GM23248 (cell line): Measurements from ENCODE around the gene FOLR1. TPM values are rescaled to one million over a fixed set of nuclear protein-coding genes. Genes with fewer than 3 reads are reported as not detected.

Source experiments
- DNase-seq: peaks from one replicate; pipeline ENCODE4 v3.0.0-alpha.2; 2015
- H2AFZ ChIP-seq: fragments of 200-600 bp; sonication (generic); 2 replicates; pipeline ENCODE4 v1.6.1; 2016; ENCODE audit warnings: antibody characterized with exemption
- H3F3A ChIP-seq: fragments of 200-600 bp; sonication (generic); 2 replicates; pipeline ENCODE4 v1.6.1; 2016; ENCODE audit warnings: mild to moderate bottlenecking, antibody characterized with exemption, mixed run types; ENCODE audit not compliant: insufficient read depth
- H3K27ac ChIP-seq: fragments of 200-600 bp; sonication (generic); 2 replicates; pipeline ENCODE4 v1.5.1; 2016; ENCODE audit warnings: mild to moderate bottlenecking
- H3K27me3 ChIP-seq: fragments of 200-600 bp; sonication (generic); replicated peaks from 2 replicates; pipeline ENCODE4 v1.6.1; 2016; ENCODE audit warnings: mild to moderate bottlenecking; ENCODE audit not compliant: insufficient read depth
- H3K36me3 ChIP-seq: fragments of 200-600 bp; sonication (generic); 2 replicates; pipeline ENCODE4 v1.6.1; 2016; ENCODE audit warnings: low read depth, mild to moderate bottlenecking
- H3K4me1 ChIP-seq: fragments of 200-600 bp; sonication (generic); 2 replicates; pipeline ENCODE4 v1.6.1; 2016; ENCODE audit warnings: mild to moderate bottlenecking; ENCODE audit not compliant: insufficient read depth
- H3K4me2 ChIP-seq: fragments of 200-600 bp; sonication (generic); one replicate; pipeline ENCODE4 v1.6.1; 2016; ENCODE audit warnings: mild to moderate bottlenecking; ENCODE audit not compliant: unreplicated experiment
- H3K4me3 ChIP-seq: fragments of 200-600 bp; sonication (generic); 2 replicates; pipeline ENCODE4 v1.5.1; 2016; ENCODE audit warnings: mild to moderate bottlenecking
- H3K79me2 ChIP-seq: fragments of 200-600 bp; sonication (generic); 2 replicates; pipeline ENCODE4 v1.6.1; 2016; ENCODE audit warnings: mild to moderate bottlenecking; ENCODE audit not compliant: insufficient read depth
- H3K9ac ChIP-seq: fragments of 200-600 bp; sonication (generic); 2 replicates; pipeline ENCODE4 v1.6.1; 2016; ENCODE audit warnings: mild to moderate bottlenecking
- H3K9me2 ChIP-seq: fragments of 200-600 bp; sonication (generic); 2 replicates; pipeline ENCODE4 v1.6.1; 2016; ENCODE audit warnings: mixed run types, mild to moderate bottlenecking, moderate library complexity; ENCODE audit not compliant: insufficient read depth
- H3K9me3 ChIP-seq: fragments of 200-600 bp; sonication (generic); one replicate; pipeline ENCODE4 v1.6.1; 2017; ENCODE audit warnings: low read depth
- H4K20me1 ChIP-seq: fragments of 200-600 bp; sonication (generic); 2 replicates; pipeline ENCODE4 v1.6.0; 2016; ENCODE audit not compliant: insufficient read depth
- EZH2 ChIP-seq: fragments of 200-600 bp; sonication (generic); IDR thresholded peaks from 2 replicates; pipeline ENCODE4 v1.6.1; 2018; ENCODE audit warnings: antibody characterized with exemption, mild to moderate bottlenecking; ENCODE audit not compliant: insufficient read depth, poor library complexity, severe bottlenecking
- EZH2phosphoT487 ChIP-seq: fragments of 200-600 bp; sonication (generic); IDR thresholded peaks from 2 replicates; pipeline ENCODE4 v1.6.1; 2018; ENCODE audit warnings: antibody characterized with exemption, moderate library complexity, mild to moderate bottlenecking, low read depth; ENCODE audit not compliant: insufficient read depth
- WGBS, 2 experiments: methylation state at CpG; one replicate each; pipeline ENCODE4 v1.1.6; 2015 to 2017; ENCODE audit warnings: low lambda C conversion rate in 2 of 2, low coverage in 1 of 2; ENCODE audit errors: missing lambda C conversion rate in 2 of 2; 5-methylcytosine and 5-hydroxymethylcytosine counted together
- in situ Hi-C: fragments of 300-500 bp; cut with MboI; formaldehyde crosslinking; loops from 2 replicates; pipeline ENCODE4 v1.15.0; 2020
- polyA plus RNA-seq: library from polyadenylated mRNA; unstranded; fragments of >200 nt; fragmentation: Nextera tagmentation; extraction: Ambion mirVana; gene quantifications from 2 replicates; pipeline ENCODE4 v1.2.1, GENCODE V29; 2016
- total RNA-seq: library from RNA; depleted of rRNA; stranded (reverse); fragments of >200 nt; shearing (Covaris generic); gene quantifications from 2 replicates; pipeline ENCODE4 v1.2.3, GENCODE V29; 2014

The FOLR1 gene
- total and polyA plus RNA-seq, 2 experiments from 2014 or later: 0.24 TPM; not detected in 1

GRCh38 chr11:72229925-72230763 is 38.2 kb downstream of the FOLR1 start:
- no peaks in the 10 kb centered on the region for H3K9me2 ChIP-seq
- H3K36me3 ChIP-seq: peaks cover 33% of the 10 kb centered on the region; the same call in 1 of the 2 replicates
- H3K4me2 ChIP-seq: no peak overlapping the region
- H3K4me3 ChIP-seq: no peak overlapping the region
- H3K4me1 ChIP-seq: peaks cover 6% of the 10 kb centered on the region; the same call in 1 of the 2 replicates
- H3F3A ChIP-seq: peaks cover 22% of the 10 kb centered on the region; the same call in 1 of the 2 replicates
- H3K79me2 ChIP-seq: peaks cover 44% of the 10 kb centered on the region
- H3K9ac ChIP-seq: no peak overlapping the region
- no peaks in the 10 kb centered on the region for H4K20me1 ChIP-seq
- no peak overlapping the region for H2AFZ ChIP-seq
- no peaks in the 10 kb centered on the region for H3K9me3 ChIP-seq
- in situ Hi-C loops: no loop called here
- H3K27ac ChIP-seq: no peak overlapping the region
- TF ChIP-seq EZH2: no peak
- TF ChIP-seq EZH2phosphoT487: no peak
- no peaks in the 10 kb centered on the region for H3K27me3 ChIP-seq
- no peak for DNase-seq
- 90 to 94% methylated on average over 20 to 21 of the region's 21 CpGs for WGBS, 2 experiments

GRCh38 chr11:72230764-72231365 is 38.9 kb downstream of the FOLR1 start:
- H3K27me3 ChIP-seq: no peaks in the 10 kb centered on the region
- H3K9me2 ChIP-seq: no peaks in the 10 kb centered on the region
- no peak overlapping the region for H2AFZ ChIP-seq
- no peak overlapping the region for H3K4me3 ChIP-seq
- peaks cover 24% of the 10 kb centered on the region; the same call in 1 of the 2 replicates for H3F3A ChIP-seq
- H3K9ac ChIP-seq: no peak overlapping the region
- no peak overlapping the region for H3K4me2 ChIP-seq
- no peaks in the 10 kb centered on the region for H3K9me3 ChIP-seq
- in situ Hi-C loops: no loop called here
- H4K20me1 ChIP-seq: no peaks in the 10 kb centered on the region
- DNase-seq: no peak
- TF ChIP-seq EZH2phosphoT487 (no peak), EZH2 (no peak)
- peaks cover 33% of the 10 kb centered on the region; the same call in 1 of the 2 replicates for H3K36me3 ChIP-seq
- WGBS, 2 experiments: 90% methylated on average over 15 to 17 of the region's 18 CpGs
- peaks cover under 1% of the 10 kb centered on the region; the same call in 1 of the 2 replicates for H3K4me1 ChIP-seq
- H3K27ac ChIP-seq: no peak overlapping the region
- peaks cover 37% of the 10 kb centered on the region for H3K79me2 ChIP-seq

- H3K79me2 ChIP-seq: peaks cover 30% of the 10 kb centered on the region
- no peaks in the 10 kb centered on the region for H3K4me1 ChIP-seq
- peaks cover 31% of the 10 kb centered on the region for H3F3A ChIP-seq
- no peaks in the 10 kb centered on the region for H3K27me3 ChIP-seq
- no peaks in the 10 kb centered on the region for H3K9me3 ChIP-seq
- H2AFZ ChIP-seq: no peak overlapping the region
- DNase-seq: no peak
- WGBS, 2 experiments: 78 to 89% methylated on average over 9 of the region's 9 CpGs
- in situ Hi-C loops: no loop called here
- no peak overlapping the region for H3K4me2 ChIP-seq
- peaks cover 35% of the 10 kb centered on the region; the same call in 1 of the 2 replicates for H3K36me3 ChIP-seq
- H3K9ac ChIP-seq: no peak overlapping the region
- no peaks in the 10 kb centered on the region for H4K20me1 ChIP-seq
- no peak overlapping the region for H3K4me3 ChIP-seq
- no peaks in the 10 kb centered on the region for H3K9me2 ChIP-seq
- no peak overlapping the region for H3K27ac ChIP-seq
- TF ChIP-seq EZH2phosphoT487 (no peak), EZH2 (no peak)
These were observed 39.7 kb downstream of the FOLR1 start for GRCh38 chr11:72231396-72232259.
